Panc1 (cell line): ENCODE results near the gene ATXN8OS. TPM values are rescaled to one million over a fixed set of nuclear protein-coding genes. Genes with fewer than 3 reads are reported as not detected.

Experiments used
- ATAC-seq: fragments of 200-7000 bp; cut with Tn5 transposase; 2 replicates; pipeline ENCODE4 v1.9.1; 2020; ENCODE audit warnings: mild to moderate bottlenecking, moderate library complexity
- BruUV-seq: library from RNA; stranded (reverse); fragments of 400-500 nt; replicated peaks from 2 replicates; lab custom pipeline; 2021; lab: Mats Ljungman, UMichigan
- CTCF ChIA-PET: fragments of 300-600 bp; sonication (Branson Sonifier 250); formaldehyde crosslinking; loops from one replicate; lab custom pipeline; 2022; ENCODE audit warnings: antibody characterized with exemption; lab: Charles Lee
- POLR2A ChIA-PET: fragments of 300-600 bp; sonication (Branson Sonifier 250); formaldehyde crosslinking; loops from one replicate; lab custom pipeline; 2022; ENCODE audit warnings: antibody characterized with exemption; lab: Charles Lee
- DNase-seq: peaks from one replicate; pipeline ENCODE4 v3.0.0-alpha.2; 2010; ENCODE audit warnings: low read depth, low spot score
- H3K27ac ChIP-seq: 2 replicates; pipeline ENCODE4 v1.5.1; 2011; ENCODE audit warnings: mild to moderate bottlenecking, low read length, inconsistent platforms
- H3K27me3 ChIP-seq: fragments of 200-500 bp; sonication (Bioruptor generic); 2 replicates; pipeline ENCODE4 v1.6.0; 2014; ENCODE audit warnings: low read length, inconsistent platforms; ENCODE audit not compliant: control insufficient read depth, insufficient read depth
- H3K36me3 ChIP-seq: fragments of 200-500 bp; sonication (Bioruptor generic); 2 replicates; pipeline ENCODE4 v1.5.1; 2014; ENCODE audit warnings: inconsistent platforms, mild to moderate bottlenecking, low read length, moderate library complexity; ENCODE audit not compliant: control insufficient read depth, insufficient read depth
- H3K4me1 ChIP-seq: 2 replicates; pipeline ENCODE4 v1.5.1; 2011; ENCODE audit warnings: inconsistent platforms, mild to moderate bottlenecking, low read length, moderate library complexity; ENCODE audit not compliant: control insufficient read depth, insufficient read depth
- H3K4me3 ChIP-seq, 2 experiments: 2 replicates each; pipeline ENCODE4 v1.5.1; 2011 to 2012; ENCODE audit warnings: low read depth in 2 of 2, low read length in 2 of 2, mild to moderate bottlenecking in 2 of 2, inconsistent platforms in 1 of 2, moderate library complexity in 1 of 2
- H3K9me3 ChIP-seq: fragments of 200-500 bp; sonication (Bioruptor generic); 2 replicates; pipeline ENCODE4 v1.5.1; 2014; ENCODE audit warnings: low read depth, mild to moderate bottlenecking, inconsistent platforms, low read length, moderate library complexity; ENCODE audit not compliant: control insufficient read depth, insufficient read depth
- POLR2AphosphoS5 ChIP-seq: IDR thresholded peaks from 2 replicates; pipeline ENCODE4 v1.6.1; 2012; ENCODE audit warnings: mild to moderate bottlenecking, low read depth, low read length, moderate library complexity
- REST ChIP-seq, 2 experiments: IDR thresholded peaks; 2 replicates each; pipeline ENCODE4 v1.6.1; 2011 to 2012; ENCODE audit warnings: low read depth in 2 of 2, control low read depth in 1 of 2, low read length in 1 of 2, mild to moderate bottlenecking in 1 of 2, moderate library complexity in 1 of 2; ENCODE audit not compliant: insufficient read depth in 1 of 2
- SIN3A ChIP-seq: IDR thresholded peaks from 2 replicates; pipeline ENCODE4 v1.6.1; 2012; ENCODE audit warnings: low read depth, mild to moderate bottlenecking, low read length, moderate library complexity, borderline replicate concordance; ENCODE audit not compliant: insufficient read depth
- TCF7L2 ChIP-seq: IDR thresholded peaks from 2 replicates; pipeline ENCODE4 v1.6.1; 2011; ENCODE audit warnings: mild to moderate bottlenecking, low read depth, low read length, inconsistent platforms
- in situ Hi-C: cut with HindIII; loops from 2 replicates; pipeline ENCODE4 v1.10.0; 2016; ENCODE audit warnings: low sequenced_read_pairs, low pct_unique_long_range_greater_than_20kb
- intact Hi-C: fragments of 100-400 bp; cut with micrococcal nuclease; formaldehyde crosslinking; loops from one replicate; pipeline ENCODE4 v1.10.0; 2022; ENCODE audit not compliant: unreplicated experiment
- total RNA-seq: library from RNA; stranded (reverse); gene quantifications from one replicate; pipeline ENCODE4 v1.2.1, GENCODE V29; 2021; ENCODE audit not compliant: unreplicated experiment
- TF ChIP-seq, protein P1 (sequence below): fragments of 450-650 bp; IDR thresholded peaks from 2 replicates; pipeline ENCODE4 v1.5.1; 2017; ENCODE audit warnings: mild to moderate bottlenecking

The ATXN8OS gene
- total RNA-seq, 1 experiment from 2014 or later: not detected

DNA sequence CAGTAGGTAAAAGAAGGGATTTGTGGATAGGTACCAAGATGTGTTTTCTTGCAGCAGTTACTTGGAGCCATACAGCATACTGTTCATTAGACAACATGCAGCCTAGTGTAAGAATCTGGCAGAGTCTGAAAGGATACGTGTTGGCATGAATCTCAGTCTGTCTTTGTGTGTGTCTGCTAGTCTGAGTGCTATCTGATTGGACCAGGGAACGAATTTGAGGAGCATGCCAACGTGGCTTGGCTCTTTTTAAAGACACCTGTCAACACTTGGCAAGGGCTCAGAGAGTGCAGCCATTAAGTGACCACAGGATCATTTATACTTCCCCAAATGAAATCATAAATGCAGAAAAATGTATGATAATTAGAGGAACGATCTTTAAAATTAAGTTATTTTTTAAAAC, 27.6 kb upstream of the ATXN8OS start:
- no peak for ATAC-seq

GRCh38 chr13:70087247-70087646, 20.4 kb upstream of the ATXN8OS start:
- intact Hi-C loops: no loop called here
- Histone ChIP-seq H3K27me3 (no peaks in the 10 kb centered on the region), H3K27ac (no peak overlapping the region), H3K9me3 (no peaks in the 10 kb centered on the region), H3K4me1 (no peaks in the 10 kb centered on the region), H3K4me3 (no peak overlapping the region), H3K36me3 (no peaks in the 10 kb centered on the region)
- BruUV-seq: no TSS peak
- CTCF ChIA-PET: no interaction called here
- ATAC-seq (no peak), DNase-seq (no peak)
- POLR2A ChIA-PET: no interaction called here
- in situ Hi-C loops: no loop called here
- TF ChIP-seq SIN3A (no peak), TCF7L2 (no peak), POLR2AphosphoS5 (no peak), REST (IDR thresholded peaks at IDR 0.05; ENCODE audit: insufficient read depth in 1 of 2, low read depth in 2 of 2, low read length in 1 of 2) (no peak)
- TF ChIP-seq, protein P1, sequence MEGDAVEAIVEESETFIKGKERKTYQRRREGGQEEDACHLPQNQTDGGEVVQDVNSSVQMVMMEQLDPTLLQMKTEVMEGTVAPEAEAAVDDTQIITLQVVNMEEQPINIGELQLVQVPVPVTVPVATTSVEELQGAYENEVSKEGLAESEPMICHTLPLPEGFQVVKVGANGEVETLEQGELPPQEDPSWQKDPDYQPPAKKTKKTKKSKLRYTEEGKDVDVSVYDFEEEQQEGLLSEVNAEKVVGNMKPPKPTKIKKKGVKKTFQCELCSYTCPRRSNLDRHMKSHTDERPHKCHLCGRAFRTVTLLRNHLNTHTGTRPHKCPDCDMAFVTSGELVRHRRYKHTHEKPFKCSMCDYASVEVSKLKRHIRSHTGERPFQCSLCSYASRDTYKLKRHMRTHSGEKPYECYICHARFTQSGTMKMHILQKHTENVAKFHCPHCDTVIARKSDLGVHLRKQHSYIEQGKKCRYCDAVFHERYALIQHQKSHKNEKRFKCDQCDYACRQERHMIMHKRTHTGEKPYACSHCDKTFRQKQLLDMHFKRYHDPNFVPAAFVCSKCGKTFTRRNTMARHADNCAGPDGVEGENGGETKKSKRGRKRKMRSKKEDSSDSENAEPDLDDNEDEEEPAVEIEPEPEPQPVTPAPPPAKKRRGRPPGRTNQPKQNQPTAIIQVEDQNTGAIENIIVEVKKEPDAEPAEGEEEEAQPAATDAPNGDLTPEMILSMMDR: no peak

More for the DNA sequence above, 27.6 kb upstream of the ATXN8OS start:
- H3K27ac ChIP-seq: no peak overlapping the region
- CTCF ChIA-PET: no interaction called here
- H3K36me3 ChIP-seq: no peaks in the 10 kb centered on the region
- in situ Hi-C loops: no loop called here
- no TSS peak for BruUV-seq
- POLR2A ChIA-PET: no interaction called here
- H3K4me3 ChIP-seq: no peak overlapping the region
- no peaks in the 10 kb centered on the region for H3K4me1 ChIP-seq
- H3K9me3 ChIP-seq: no peaks in the 10 kb centered on the region
- no peak for TF ChIP-seq POLR2AphosphoS5
- TF ChIP-seq, protein P1: no peak
- no peak for TF ChIP-seq TCF7L2
- no peak for TF ChIP-seq SIN3A
- TF ChIP-seq REST (IDR thresholded peaks at IDR 0.05; ENCODE audit: insufficient read depth in 1 of 2, low read depth in 2 of 2, low read length in 1 of 2): no peak
- H3K27me3 ChIP-seq: no peaks in the 10 kb centered on the region
- no peak for DNase-seq
- intact Hi-C loops: no loop called here
